ENCODE data around the gene HENMT1.
"Not testable (repeated sequence)": the region's sequence is repeated elsewhere in the genome, so short reads cannot be mapped to it uniquely, and the experiment has no call there.

Gene HENMT1

DNA sequence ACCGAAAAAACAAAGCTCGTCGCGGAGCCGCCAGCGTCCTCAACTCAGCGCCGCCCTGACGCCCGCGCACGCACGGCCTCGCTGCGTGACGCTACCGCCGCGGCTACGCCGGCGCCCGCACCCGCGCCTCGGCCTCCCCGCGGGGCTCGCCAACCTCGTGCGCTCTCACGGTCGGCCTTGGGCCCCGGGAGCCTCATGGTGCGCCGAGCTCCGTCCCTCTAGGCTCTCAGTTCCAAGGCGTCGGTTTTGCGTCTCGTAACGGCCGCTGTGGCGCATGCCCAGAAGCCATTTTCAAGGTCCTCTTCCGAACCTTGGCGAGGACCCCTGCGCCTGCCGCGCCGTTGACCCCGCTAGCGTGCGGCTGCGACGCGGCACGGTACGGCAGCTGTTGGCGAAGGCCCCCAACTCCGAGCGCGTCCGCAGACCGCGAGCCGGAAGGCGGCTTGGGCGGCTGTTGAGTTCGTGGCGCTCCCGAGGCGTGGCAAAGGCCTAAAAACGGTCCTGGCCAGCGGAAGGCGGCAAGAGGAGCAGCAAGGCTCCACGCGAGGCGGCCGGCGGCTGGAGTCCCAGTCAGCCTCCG is at the start of gene HENMT1:
HENMT1 (minus strand) TSS at position 64 of the 580 bp plus-strand sequence. CDS start 1,209 bp downstream, outside the sequence.
- no peak for DNase-seq

DNA sequence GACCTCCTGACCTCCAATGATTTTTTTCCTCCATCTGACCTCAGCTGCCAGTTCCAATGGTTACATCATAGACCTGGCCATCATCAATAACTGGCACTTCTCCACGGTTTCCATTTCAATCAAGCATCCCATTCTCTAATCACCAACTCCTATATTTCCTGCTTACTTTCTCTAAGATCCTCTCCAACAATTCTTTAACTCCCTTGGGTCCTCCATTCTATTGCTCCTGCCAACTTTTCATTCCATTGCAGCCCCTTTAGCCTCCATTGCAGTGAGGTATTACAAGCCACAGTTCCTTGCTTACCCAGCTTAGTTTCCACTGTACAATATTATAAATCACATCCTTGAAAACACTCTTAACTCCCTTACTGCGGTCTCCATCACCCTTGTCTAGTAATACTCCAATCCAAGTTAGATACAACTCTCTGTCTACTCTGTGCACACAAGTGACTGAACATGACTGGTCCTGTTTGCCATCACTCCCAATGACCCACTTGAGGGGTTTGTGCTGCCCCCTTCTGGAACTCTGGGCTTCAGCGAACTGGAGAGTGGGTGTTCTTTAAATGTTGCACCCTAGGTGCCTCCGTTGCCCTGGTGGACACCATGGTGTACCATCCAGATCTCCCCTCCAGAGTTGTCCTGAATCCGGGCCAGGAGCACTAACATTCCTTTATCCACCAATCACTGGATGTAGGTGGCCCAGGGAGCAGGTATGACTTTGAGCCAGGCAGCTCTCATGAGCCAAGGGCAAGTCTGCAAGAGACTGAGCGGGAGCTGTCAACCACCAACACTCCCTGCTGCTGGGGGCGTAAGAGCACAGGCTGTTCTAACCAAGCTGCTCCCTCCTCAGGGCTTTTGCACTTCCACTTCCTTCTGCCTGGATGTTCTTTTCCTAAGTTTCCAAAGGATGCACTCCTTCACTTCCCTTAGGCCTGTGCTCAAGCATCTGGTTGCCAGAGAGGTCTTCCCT is 48.1 kb upstream of the HENMT1 start:
- no peak for DNase-seq

DNA sequence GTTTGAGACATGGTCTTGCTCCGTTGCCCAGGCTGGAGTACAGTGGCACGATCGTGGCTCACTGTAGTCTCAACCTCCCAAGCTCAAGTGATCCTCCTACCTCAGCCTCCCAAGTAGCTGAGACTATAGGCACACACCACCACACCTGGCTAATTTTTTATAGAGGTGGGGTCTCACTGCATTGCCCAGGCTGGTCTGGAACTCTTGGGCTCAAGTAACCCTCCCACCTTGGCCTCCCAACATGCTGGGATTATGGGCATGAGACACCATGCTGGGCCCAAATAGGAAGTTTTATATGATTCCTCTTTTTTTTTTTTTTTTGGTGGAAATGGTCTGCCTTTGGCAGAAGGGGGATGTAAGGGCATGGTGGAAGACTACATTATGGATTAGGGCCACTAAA is 45.8 kb upstream of the HENMT1 start:
- no peak for DNase-seq

DNA sequence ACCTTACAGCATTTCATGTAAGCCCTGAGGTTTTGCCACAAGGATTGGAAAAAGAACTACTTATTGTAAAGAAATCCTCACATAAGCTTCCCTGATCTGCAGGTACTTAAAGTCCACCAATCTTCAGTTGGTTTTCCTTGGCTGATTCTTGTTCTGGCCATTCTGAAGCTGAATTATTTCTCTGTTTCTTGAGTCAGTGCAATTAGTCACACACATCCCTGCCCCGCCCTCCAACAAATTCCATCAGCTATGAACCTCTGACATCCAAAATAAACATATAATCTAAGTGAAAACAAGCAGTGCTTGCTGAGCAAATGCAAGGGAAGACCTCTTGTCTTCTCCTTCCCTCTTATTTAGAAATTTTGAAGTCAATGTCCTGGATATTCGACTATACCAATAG is 43.6 kb upstream of the HENMT1 start:
- no peak for DNase-seq

DNA sequence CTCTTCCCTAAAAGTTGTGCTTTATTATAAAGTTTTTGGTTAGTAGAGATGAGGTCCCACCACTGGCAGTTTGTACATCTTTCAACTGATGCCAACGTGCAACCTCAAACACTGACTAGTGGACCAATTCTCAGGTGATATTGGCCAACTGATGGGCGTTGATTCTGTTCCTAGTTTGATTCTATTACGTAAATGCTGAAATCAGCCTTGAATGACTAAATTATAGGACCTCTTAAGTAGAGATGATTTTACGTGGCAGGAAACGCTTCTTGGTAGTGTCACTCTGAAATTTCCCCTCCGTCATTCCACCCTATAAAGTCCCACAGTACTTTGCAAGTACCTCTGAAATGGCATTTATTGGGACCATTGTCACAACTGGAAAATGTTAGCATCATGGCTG is 43.0 kb upstream of the HENMT1 start:
- DNase-seq, result no peak

DNA sequence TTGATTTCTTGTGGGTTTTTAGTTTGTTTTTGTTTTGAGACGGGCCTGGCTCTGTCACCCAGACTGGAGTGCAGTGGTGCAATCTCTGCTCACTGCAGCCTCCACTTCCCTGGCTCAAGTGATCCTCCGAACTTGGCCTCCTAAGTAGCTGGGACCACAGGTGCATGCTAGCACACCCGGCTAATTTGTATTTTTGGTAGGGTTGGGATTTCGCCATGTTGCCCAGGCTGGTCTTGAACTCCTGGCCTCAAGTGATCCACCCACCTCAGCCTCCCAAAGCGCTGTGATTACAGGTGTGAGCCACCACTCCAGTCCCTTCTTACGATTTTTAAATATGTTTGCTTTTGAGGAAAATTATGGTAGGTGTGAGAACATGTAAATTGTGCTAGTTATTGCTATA is 41.2 kb upstream of the HENMT1 start:
- not testable (repeated sequence) for DNase-seq

DNA sequence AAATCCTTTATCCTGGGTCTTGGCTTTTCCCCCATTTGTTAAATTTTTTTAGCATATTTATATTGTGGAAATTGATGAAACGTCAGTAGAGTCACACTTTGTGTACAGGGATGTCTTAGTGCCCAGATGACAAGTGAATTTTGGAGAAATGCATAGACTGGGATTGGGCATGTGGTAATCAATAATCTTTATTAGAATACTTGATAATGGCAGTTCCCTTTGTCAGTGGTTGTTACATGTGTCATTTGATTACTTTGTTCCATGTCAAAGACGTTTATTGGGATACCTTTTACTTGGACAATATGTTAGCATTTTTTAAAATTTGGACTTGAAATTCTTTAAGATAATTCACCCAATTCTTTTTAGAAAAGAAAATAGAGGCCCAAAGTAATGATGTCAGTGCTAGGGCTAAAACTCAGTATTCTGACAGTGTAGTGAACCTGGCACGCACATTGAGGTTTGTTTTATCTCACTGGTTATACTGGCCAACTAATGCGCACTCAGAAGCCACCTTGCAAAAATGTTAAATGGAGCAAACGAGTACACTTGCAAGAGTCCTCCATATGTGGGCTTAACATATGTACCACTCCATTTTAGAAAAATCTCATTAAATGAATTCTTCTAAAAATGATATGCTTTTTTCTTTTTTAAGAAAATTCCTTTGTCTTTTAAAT is 40.4 kb upstream of the HENMT1 start:
- DNase-seq, result no peak

DNA sequence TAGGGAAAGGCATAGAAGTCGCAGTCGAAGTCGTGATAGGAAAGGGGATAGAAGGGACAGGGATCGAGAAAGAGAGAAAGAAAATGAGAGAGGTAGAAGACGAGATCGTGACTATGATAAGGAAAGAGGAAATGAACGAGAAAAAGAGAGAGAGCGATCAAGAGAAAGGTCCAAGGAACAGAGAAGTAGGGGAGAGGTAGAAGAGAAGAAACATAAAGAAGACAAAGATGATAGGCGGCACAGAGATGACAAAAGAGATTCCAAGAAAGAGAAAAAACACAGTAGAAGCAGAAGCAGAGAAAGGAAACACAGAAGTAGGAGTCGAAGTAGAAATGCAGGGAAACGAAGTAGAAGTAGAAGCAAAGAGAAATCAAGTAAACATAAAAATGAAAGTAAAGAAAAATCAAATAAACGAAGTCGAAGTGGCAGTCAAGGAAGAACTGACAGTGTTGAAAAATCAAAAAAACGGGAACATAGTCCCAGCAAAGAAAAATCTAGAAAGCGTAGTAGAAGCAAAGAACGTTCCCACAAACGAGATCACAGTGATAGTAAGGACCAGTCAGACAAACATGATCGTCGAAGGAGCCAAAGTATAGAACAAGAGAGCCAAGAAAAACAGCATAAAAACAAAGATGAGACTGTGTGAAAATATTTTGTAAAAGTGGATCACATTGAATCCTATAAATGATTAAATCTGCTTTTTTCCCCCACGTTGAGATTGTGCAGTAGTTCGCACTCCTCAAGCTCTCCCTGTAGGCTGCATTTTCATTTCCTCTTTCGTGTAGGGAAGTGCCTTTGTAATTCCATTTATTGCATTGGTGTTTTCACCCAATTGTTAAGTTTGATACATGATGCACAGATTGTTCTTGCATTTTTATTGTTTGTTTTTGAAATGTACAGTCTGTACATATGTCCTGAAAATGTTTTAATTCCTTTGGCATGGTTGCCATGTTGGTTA is 38.8 kb upstream of the HENMT1 start:
- DNase-seq, result no peak

DNA sequence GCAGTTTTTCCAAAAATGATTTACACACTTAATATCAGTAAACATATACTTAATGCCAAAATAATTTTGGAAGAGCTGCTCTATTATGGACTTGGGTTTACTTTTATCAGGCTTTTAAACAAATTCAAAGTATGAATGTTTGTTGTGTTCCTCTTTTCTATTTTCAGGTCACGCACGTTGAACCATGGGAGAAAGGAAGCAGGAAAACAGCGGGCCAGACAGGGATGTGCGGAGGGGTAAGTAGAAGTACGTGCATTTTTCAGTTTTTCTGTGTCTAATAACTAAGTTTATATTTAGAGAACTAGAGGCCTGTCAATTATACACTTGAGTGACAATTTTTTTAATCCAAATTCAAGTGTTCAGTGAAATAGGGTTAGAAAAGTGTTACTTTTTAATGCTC is 34.6 kb upstream of the HENMT1 start:
- DNase-seq, result no peak

DNA sequence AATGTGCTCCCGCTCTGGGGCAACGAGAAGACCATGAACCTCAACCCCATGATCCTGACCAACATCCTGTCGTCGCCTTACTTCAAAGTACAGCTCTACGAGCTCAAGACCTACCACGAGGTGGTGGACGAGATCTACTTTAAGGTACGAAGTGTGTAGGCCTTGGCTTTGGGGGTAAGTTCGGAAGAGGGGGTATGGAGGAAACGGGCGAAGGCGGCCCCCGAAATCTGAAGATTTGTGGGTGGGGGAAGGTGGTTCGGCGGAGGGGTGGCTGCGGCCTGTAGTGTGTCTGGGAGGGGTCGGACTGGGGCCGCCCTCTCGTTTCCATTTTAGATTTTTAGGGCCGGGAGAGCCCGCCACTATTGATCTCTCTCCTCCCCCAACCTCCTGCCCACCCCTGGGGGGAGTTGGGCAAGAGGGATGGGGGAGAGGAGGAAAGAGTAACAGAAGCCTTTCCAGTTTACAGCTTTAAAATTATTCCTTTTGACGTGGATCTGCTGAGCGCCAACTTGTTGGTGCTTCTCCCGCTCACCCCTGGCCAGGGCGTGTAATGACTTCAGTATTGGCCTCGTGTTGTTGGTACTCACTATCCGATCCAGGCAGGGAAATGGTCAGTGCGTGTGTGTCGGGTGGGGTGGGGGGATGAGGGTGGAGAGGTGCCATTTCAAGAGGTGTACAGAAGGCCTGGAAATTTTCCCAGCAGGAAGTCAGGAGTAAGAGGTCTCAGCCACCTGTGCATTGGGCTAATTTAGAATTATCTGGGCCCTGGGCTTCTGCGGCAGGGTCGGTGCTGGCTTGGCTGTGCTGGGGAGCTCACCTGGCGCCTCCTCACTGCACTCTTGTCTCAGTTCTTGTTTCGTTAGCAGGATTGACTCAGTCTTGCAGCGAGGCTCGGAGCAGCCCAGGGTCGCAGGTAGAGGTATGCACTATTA is 32.1 kb upstream of the HENMT1 start:
- DNase-seq, result peak; percentile 64

DNA sequence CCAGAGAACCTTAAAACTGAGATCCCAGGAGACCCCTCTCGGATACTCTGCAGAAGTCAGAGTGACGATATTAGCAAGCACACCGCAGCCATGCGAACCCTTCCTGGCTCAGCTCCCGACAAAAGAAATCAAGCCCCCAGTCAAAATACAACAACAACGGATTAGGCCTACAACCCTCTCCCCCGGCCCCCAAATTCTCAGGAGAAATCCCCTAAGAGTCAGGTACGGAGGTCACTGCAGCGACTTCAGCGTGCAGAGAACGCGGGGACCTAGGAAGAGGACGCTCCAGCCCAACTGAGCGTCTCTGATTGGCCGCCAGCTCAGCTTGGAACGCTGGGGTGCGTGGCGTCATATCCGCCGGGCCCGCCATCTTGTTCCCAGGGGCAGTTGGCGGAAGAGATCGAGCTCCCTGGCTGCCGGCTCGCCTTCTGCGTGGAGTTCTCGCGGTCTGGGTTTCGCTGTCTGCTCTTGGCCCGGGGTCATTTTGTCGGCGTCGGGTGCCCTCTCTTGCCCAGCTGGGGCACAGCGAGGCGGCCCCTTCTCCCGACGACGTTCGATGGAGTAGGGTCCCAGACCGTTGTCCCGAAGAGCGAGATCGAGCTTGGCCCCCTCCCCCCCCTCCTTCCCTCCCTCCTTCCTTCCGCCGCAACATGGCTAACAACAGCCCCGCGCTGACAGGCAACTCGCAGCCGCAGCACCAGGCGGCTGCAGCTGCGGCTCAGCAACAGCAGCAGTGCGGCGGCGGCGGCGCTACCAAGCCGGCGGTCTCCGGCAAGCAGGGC is 31.2 kb upstream of the HENMT1 start, which contains the start of gene PRPF38B:
PRPF38B (plus strand) TSS at position 369 of the 782 bp plus-strand sequence; CDS start at position 651, 282 bp downstream.
- DNase-seq, result peak; percentile 92

DNA sequence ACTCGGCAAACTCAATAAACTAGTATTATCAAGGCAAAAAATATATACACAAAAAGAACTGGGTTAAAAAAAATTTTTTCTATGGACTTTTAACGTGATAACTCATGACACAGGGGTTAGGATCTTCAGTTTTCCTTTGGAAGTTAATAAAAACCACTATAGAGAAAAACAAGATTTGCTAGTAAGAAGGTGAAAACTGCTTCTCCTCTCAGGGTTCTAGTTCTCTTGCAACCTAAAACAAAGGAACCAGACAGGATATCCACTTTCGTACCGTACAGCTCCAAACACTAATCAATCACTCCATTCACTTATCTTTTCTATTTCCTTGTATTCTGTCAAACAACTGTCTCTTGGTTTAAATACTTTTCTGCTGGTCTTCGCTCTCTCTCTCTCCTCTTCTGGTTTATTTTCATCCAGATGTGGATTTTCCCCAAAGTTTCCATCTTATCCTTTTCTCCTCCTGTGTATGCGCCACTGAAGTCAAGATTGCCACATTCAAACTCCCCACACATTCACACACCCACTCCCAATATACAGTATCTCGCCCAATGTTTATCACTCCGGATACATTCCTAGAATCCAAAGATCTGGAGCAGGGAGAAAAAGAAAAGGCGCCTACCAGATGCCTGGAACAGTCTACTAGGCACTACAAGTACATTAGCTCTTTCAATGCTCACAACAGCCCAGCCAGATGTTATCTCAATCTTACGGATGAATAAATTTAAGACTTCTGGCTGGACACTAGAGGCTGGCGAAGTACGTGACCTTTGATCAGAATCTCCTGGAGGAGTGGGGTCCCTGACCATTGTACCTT is 30.4 kb upstream of the HENMT1 start:
- no peak for DNase-seq

DNA sequence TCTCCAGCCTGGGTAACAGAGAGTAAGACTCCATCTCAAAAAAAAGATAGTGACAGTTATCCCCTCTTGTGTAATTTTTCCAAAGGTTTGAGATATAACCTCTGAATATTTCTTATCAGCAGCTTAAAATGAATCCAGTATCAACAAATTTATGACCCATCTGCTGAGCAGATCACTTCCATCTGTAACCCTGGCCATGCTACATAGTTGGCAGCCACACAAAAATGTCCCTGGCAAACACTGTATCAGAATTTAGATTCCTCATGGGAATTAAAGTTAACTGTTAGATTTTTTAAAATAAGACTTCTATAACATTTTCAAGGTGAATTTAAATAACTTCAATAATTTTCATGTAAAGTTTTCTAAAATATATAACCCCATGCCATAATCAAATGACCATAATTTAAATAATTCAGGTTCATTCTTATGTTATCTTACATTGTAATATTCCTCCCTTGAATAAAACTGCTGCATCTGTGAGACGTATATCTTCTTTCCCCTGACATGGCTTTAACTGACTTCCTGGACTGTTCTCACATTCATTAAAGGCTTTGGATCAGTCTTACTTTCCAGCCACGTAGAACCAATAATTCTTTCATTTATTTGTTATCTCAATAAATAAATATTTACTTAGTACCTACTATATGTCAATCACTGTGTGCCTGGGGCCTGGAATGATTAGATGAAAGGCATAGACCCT is 25.9 kb upstream of the HENMT1 start:
- no peak for DNase-seq

DNA sequence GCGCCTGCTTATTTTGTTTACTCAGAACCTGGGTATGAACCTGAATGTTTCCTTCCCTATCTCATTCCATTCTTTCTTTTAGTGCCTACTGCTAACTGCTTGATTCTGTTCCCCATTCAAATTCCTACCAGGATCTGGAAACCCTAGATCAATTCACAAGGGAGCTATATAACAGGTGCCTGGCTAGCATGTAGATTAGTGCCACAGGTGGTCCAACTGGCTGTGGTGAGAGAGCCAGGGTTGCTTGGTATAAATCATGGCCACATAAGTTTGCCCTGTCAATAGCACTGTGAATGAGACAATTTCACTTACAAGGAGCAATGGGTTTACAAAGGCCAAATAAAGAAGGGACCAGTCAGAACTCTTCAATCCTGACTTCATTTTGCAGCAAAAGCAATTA is 24.6 kb upstream of the HENMT1 start:
- no peak for DNase-seq

DNA sequence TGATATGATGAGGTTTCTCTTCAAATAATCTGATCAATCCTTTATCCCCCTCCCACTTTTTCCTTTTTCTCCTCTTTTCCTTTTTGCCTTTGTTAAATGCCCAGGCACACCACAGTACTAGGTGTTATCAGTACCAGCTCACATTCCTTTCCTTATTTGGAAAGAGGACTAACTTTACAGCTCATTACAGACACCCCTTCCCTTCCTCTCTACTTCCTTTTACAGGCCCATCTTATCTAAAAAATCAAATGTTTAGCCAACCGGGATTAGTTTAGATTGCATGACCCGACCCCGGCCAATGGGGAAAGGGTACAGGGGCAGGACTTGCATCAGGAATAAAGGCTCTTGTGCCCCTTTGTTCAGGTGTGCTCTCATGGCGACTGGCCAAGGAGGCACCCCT is 20.8 kb upstream of the HENMT1 start:
- DNase-seq, result not testable (repeated sequence)

DNA sequence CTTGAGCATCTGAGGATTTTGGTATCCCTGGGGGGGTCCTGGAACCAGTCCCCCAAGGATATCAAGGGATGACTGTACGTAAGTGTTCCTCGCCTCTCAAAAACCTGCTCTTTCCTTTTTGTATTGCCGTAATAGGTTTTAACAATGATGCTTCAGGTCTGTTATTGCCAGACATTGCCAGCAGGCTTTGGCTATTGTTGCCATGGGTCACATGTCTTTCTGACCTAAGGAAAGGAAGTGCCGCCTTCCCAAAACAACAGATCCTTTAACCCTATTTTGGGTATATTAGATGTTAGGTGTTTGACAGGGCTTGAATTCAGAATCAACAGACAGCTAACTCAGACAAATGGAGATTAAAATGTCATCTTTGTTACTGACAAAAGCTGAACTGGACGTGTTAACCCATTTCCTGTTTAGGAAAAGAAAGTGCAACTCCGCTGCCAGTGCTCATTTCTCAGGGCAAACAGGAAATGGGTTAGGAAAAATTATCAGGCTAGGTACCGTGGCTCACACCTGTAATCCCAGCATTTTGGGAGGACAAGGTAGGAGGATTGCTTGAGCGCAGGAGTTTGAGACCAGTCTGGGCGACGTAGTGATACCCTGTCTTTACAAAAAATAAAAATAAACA is 18.8 kb upstream of the HENMT1 start:
- DNase-seq, result no peak

DNA sequence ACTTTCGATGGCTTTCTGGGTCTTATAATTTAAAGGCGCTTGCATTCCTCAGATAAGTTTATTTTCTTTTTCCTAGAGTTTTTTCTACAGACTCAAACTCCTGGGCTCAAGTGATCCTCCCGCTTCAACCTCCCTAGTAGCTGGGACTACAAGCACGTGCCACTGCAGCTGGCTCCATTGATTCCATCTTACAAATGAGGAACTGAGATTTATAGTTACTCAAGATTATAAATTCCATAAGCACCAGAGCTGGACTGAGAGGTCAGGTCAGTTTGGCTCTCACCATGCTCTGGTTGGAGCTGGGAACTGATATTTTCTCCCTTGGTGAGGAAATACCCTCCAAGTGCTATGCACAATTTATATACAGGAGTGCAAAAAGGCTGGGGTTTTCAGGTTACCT is 17.8 kb upstream of the HENMT1 start:
- no peak for DNase-seq

DNA sequence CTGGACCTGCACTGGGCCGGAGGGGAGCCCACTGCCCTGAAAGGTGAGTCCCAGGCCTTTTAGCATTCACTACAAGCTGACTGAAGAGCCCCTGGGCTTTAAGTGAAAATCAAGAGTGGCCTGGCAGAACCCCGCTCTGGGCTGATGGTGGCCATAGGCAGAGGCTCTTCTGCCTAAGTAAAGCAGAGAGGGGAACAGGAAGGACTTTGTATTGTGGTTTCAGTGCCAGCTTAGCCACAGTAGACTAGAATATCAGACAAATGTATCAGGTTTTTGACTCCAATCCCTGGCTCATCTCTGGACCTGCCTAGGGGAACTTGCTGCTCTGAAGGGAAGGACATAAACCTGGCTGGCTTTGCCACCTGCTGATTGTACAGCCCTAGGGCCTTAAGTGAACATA is 10.2 kb upstream of the HENMT1 start:
- DNase-seq, result no peak

Data from NCI-H1694 (cell line).